Glutamatergic neuron (in vitro differentiated cells): ENCODE data around the gene CACNB2. TPM values are rescaled to one million over a fixed set of nuclear protein-coding genes. Genes with fewer than 3 reads are reported as not detected.

ENCODE experiments used
- DNase-seq: peaks from one replicate; pipeline ENCODE4 v3.0.0; 2022
- H3K27ac Mint-ChIP-seq: one replicate; pipeline ENCODE4 v1.8.0; 2020; ENCODE audit warnings: mild to moderate bottlenecking, mixed read lengths, inconsistent platforms; ENCODE audit not compliant: unreplicated experiment
- H3K27me3 Mint-ChIP-seq: one replicate; pipeline ENCODE4 v1.8.0; 2020; ENCODE audit warnings: mild to moderate bottlenecking, moderate library complexity, mixed read lengths, inconsistent platforms; ENCODE audit not compliant: unreplicated experiment
- H3K36me3 Mint-ChIP-seq: one replicate; pipeline ENCODE4 v1.8.0; 2020; ENCODE audit warnings: mild to moderate bottlenecking, mixed read lengths, inconsistent platforms; ENCODE audit not compliant: unreplicated experiment
- H3K4me1 Mint-ChIP-seq: one replicate; pipeline ENCODE4 v1.8.0; 2020; ENCODE audit warnings: mild to moderate bottlenecking, low read depth, mixed read lengths, inconsistent platforms; ENCODE audit not compliant: unreplicated experiment
- H3K4me3 Mint-ChIP-seq: one replicate; pipeline ENCODE4 v1.8.0; 2020; ENCODE audit warnings: mild to moderate bottlenecking, mixed read lengths, inconsistent platforms; ENCODE audit not compliant: unreplicated experiment
- H3K9me3 Mint-ChIP-seq: one replicate; pipeline ENCODE4 v1.8.0; 2020; ENCODE audit warnings: mild to moderate bottlenecking, moderate library complexity, mixed read lengths, inconsistent platforms; ENCODE audit not compliant: unreplicated experiment
- total RNA-seq: library from RNA; stranded (reverse); fragmentation: NEBNext Ultra II Directional; extraction: Animal tissue kit (Norgen Biotek cat#: 25700); gene quantifications from one replicate; pipeline ENCODE4 v1.2.1, GENCODE V29; 2021; ENCODE audit not compliant: unreplicated experiment
- TF ChIP-seq, protein P1 (sequence below): fragments of 200-600 bp; sonication (generic); IDR thresholded peaks from one replicate; pipeline ENCODE4 v1.5.0; 2021; ENCODE audit not compliant: partially characterized antibody, unreplicated experiment

The CACNB2 gene
- total RNA-seq, 1 donor from 2014 or later = 3.2 TPM

GRCh38 chr10:18333621-18334020 is 193.4 kb downstream of the CACNB2 start:
- no peak for DNase-seq
- Mint-ChIP-seq H3K27me3 (peaks cover 4% of the 10 kb centered on the region), H3K9me3 (no peaks in the 10 kb centered on the region), H3K4me1 (peaks cover 10% of the 10 kb centered on the region), H3K36me3 (no peaks in the 10 kb centered on the region), H3K27ac (no peak overlapping the region), H3K4me3 (no peak overlapping the region)
- TF ChIP-seq, protein P1, sequence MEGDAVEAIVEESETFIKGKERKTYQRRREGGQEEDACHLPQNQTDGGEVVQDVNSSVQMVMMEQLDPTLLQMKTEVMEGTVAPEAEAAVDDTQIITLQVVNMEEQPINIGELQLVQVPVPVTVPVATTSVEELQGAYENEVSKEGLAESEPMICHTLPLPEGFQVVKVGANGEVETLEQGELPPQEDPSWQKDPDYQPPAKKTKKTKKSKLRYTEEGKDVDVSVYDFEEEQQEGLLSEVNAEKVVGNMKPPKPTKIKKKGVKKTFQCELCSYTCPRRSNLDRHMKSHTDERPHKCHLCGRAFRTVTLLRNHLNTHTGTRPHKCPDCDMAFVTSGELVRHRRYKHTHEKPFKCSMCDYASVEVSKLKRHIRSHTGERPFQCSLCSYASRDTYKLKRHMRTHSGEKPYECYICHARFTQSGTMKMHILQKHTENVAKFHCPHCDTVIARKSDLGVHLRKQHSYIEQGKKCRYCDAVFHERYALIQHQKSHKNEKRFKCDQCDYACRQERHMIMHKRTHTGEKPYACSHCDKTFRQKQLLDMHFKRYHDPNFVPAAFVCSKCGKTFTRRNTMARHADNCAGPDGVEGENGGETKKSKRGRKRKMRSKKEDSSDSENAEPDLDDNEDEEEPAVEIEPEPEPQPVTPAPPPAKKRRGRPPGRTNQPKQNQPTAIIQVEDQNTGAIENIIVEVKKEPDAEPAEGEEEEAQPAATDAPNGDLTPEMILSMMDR = no peak

DNA sequence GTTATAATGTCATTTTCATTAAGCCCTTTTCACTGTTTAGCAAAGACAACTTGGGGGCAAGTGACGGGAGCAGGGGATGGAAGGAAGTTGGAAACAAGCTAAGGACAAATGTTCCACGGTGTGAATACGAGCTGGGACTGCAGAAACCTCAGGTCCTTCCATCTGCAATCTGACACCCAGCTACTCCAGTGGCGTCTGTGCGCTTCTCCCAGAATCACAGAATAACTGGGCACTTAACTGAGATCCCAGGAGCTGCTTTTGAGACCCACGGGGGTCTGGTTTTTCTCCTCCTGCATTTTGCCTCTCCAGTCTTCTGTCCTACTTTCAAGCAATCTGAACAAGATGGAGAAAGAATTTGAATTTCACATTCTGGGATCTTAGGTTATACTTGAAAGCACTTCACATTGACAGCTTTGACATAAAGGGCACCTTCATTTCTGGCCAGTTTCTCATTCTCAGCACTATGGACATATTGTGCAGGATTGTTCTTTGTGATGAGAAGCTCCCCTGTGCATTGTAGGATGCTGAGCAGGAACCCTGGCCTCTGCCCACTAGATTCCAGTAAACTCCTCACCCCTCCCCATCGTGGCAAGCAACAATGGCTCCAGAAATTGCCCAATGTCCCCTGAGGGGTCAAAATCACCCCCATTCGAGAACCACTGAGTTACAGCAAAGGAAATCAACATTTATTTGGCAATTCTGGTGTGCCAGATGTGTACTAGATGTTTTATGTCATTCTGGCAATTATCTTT is 194.1 kb downstream of the CACNB2 start:
- no peak overlapping the region for H3K4me3 Mint-ChIP-seq
- H3K4me1 Mint-ChIP-seq = peaks cover 10% of the 10 kb centered on the region

GRCh38 chr10:18340496-18341051 is 200.3 kb downstream of the CACNB2 start:
- Mint-ChIP-seq H3K27ac (no peak overlapping the region), H3K4me1 (peaks cover 5% of the 10 kb centered on the region), H3K9me3 (no peaks in the 10 kb centered on the region), H3K27me3 (peaks cover 2% of the 10 kb centered on the region), H3K36me3 (no peaks in the 10 kb centered on the region), H3K4me3 (no peak overlapping the region)
- TF ChIP-seq, protein P1 = no peak
- no peak for DNase-seq

More for the DNA sequence above, 194.1 kb downstream of the CACNB2 start:
- TF ChIP-seq, protein P1 = no peak
- H3K27ac Mint-ChIP-seq = peak overlapping the region; percentile 52
- DNase-seq = peak; percentile 22
- no peaks in the 10 kb centered on the region for H3K36me3 Mint-ChIP-seq
- H3K27me3 Mint-ChIP-seq = peaks cover 4% of the 10 kb centered on the region
- no peaks in the 10 kb centered on the region for H3K9me3 Mint-ChIP-seq

DNA sequence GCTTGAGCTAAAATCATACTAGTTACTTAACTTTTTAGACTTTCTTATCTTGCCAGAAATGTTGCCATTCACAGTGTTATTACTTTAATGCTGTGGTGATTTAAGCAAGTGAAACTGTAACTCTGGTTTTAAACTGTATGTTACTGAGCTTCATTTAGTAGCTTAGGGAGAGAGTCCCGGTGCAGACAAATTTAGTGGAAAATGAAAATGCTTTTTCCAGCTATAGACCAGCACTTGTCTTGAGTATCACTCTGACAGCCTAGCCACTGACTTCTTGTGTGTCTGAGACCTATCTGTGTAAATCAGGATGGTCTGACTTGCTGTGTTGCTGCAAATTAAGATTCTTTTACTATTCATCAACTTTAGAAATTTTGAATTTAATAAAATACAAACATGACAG is 200.8 kb downstream of the CACNB2 start:
- H3K9me3 Mint-ChIP-seq = no peaks in the 10 kb centered on the region
- peaks cover 5% of the 10 kb centered on the region for H3K4me1 Mint-ChIP-seq
- TF ChIP-seq, protein P1 = no peak
- no peaks in the 10 kb centered on the region for H3K36me3 Mint-ChIP-seq
- peaks cover 2% of the 10 kb centered on the region for H3K27me3 Mint-ChIP-seq
- no peak overlapping the region for H3K4me3 Mint-ChIP-seq
- H3K27ac Mint-ChIP-seq = no peak overlapping the region
- DNase-seq = no peak

- Mint-ChIP-seq H3K36me3 (no peaks in the 10 kb centered on the region), H3K4me1 (peaks cover 5% of the 10 kb centered on the region), H3K27me3 (no peaks in the 10 kb centered on the region), H3K4me3 (no peak overlapping the region), H3K27ac (no peak overlapping the region), H3K9me3 (no peaks in the 10 kb centered on the region)
- no peak for DNase-seq
- TF ChIP-seq, protein P1 = no peak
These were observed 203.3 kb downstream of the CACNB2 start for GRCh38 chr10:18343573-18343972.
